ENCODE data around the gene TRPC4. TPM values are rescaled to one million over a fixed set of nuclear protein-coding genes. Genes with fewer than 3 reads are reported as not detected.
A peak's percentile ranks its signal among the peaks of the same experiment; 100 is the strongest.

TRPC4 gene
- total and polyA plus RNA-seq, 2 donors (not counting 1 experiment from before 2014, with no cell fraction given): 1.7 to 30.7 TPM

- Histone ChIP-seq H3K4me1 (ENCODE audit: control insufficient read depth, extremely low read depth, insufficient read depth, low read length) (peaks cover 3% of the 10 kb centered on the region), H3K4me3 (replicated peaks in 1 of 4; ENCODE audit: control extremely low read depth in 1 of 4, insufficient read depth in 1 of 4, low read depth in 3 of 4, low read length in 4 of 4) (no peak overlapping the region), H3K36me3 (ENCODE audit: control insufficient read depth, insufficient read depth, low read length) (no peaks in the 10 kb centered on the region), H3K27ac (ENCODE audit: insufficient read depth, low read length) (no peak overlapping the region), H3K4me2 (ENCODE audit: extremely low read depth, insufficient read depth, low read length) (no peak overlapping the region), H3K9ac (ENCODE audit: insufficient read depth, low read length) (no peak overlapping the region), H3K79me2 (ENCODE audit: control insufficient read depth, insufficient read depth, low read length) (no peaks in the 10 kb centered on the region), H2AFZ (ENCODE audit: low read length) (no peak overlapping the region), H4K20me1 (ENCODE audit: control insufficient read depth, extremely low read depth, insufficient read depth, low read length) (no peaks in the 10 kb centered on the region), H3K9me3 (ENCODE audit: control insufficient read depth, insufficient read depth, low read depth, low read length) (no peaks in the 10 kb centered on the region), H3K27me3 (ENCODE audit: control insufficient read depth, insufficient read depth, low read length) (no peaks in the 10 kb centered on the region)
- DNase-seq (ENCODE audit: low read depth in 2 of 2): no peak
- TF ChIP-seq EZH2 (IDR thresholded peaks at IDR 0.05; ENCODE audit: low read length, missing control alignments) (no peak), CTCF (conservative IDR thresholded peaks at IDR 0.05 in 1 of 2, IDR thresholded peaks at IDR 0.05 in 1 of 2; ENCODE audit: low read depth in 1 of 2, low read length in 2 of 2) (no peak)
Observed at GRCh38 chr13:37667702-37668101, 201.9 kb downstream of the TRPC4 start.

- Histone ChIP-seq H3K27me3 (ENCODE audit: control insufficient read depth, insufficient read depth, low read length) (no peaks in the 10 kb centered on the region), H3K4me1 (ENCODE audit: control insufficient read depth, extremely low read depth, insufficient read depth, low read length) (peaks cover 3% of the 10 kb centered on the region), H3K4me2 (ENCODE audit: extremely low read depth, insufficient read depth, low read length) (no peak overlapping the region), H3K9ac (ENCODE audit: insufficient read depth, low read length) (no peak overlapping the region), H4K20me1 (ENCODE audit: control insufficient read depth, extremely low read depth, insufficient read depth, low read length) (no peaks in the 10 kb centered on the region), H3K9me3 (ENCODE audit: control insufficient read depth, insufficient read depth, low read depth, low read length) (no peaks in the 10 kb centered on the region), H2AFZ (ENCODE audit: low read length) (peak overlapping the region; percentile 21), H3K36me3 (ENCODE audit: control insufficient read depth, insufficient read depth, low read length) (no peaks in the 10 kb centered on the region), H3K27ac (ENCODE audit: insufficient read depth, low read length) (no peak overlapping the region), H3K79me2 (ENCODE audit: control insufficient read depth, insufficient read depth, low read length) (no peaks in the 10 kb centered on the region), H3K4me3 (replicated peaks in 1 of 4; ENCODE audit: control extremely low read depth in 1 of 4, insufficient read depth in 1 of 4, low read depth in 3 of 4, low read length in 4 of 4) (no peak overlapping the region)
- TF ChIP-seq EZH2 (IDR thresholded peaks at IDR 0.05; ENCODE audit: low read length, missing control alignments) (no peak), CTCF (conservative IDR thresholded peaks at IDR 0.05 in 1 of 2, IDR thresholded peaks at IDR 0.05 in 1 of 2; ENCODE audit: low read depth in 1 of 2, low read length in 2 of 2) (no peak)
- no peak for DNase-seq (ENCODE audit: low read depth in 2 of 2)
Observed at GRCh38 chr13:37666036-37666435, 203.5 kb downstream of the TRPC4 start.

- no peak overlapping the region for H3K9ac ChIP-seq (ENCODE audit: insufficient read depth, low read length)
- H3K36me3 ChIP-seq (ENCODE audit: control insufficient read depth, insufficient read depth, low read length): no peaks in the 10 kb centered on the region
- no peaks in the 10 kb centered on the region for H3K27me3 ChIP-seq (ENCODE audit: control insufficient read depth, insufficient read depth, low read length)
- H3K27ac ChIP-seq (ENCODE audit: insufficient read depth, low read length): no peak overlapping the region
- H3K4me2 ChIP-seq (ENCODE audit: extremely low read depth, insufficient read depth, low read length): no peak overlapping the region
- H3K79me2 ChIP-seq (ENCODE audit: control insufficient read depth, insufficient read depth, low read length): no peaks in the 10 kb centered on the region
- H3K4me1 ChIP-seq (ENCODE audit: control insufficient read depth, extremely low read depth, insufficient read depth, low read length): peaks cover 3% of the 10 kb centered on the region
- H4K20me1 ChIP-seq (ENCODE audit: control insufficient read depth, extremely low read depth, insufficient read depth, low read length): no peaks in the 10 kb centered on the region
- DNase-seq (ENCODE audit: low read depth in 2 of 2): no peak
- no peak overlapping the region for H3K4me3 ChIP-seq (replicated peaks in 1 of 4; ENCODE audit: control extremely low read depth in 1 of 4, insufficient read depth in 1 of 4, low read depth in 3 of 4, low read length in 4 of 4)
- H3K9me3 ChIP-seq (ENCODE audit: control insufficient read depth, insufficient read depth, low read depth, low read length): no peaks in the 10 kb centered on the region
- H2AFZ ChIP-seq (ENCODE audit: low read length): no peak overlapping the region
- TF ChIP-seq CTCF (conservative IDR thresholded peaks at IDR 0.05 in 1 of 2, IDR thresholded peaks at IDR 0.05 in 1 of 2; ENCODE audit: low read depth in 1 of 2, low read length in 2 of 2) (no peak), EZH2 (IDR thresholded peaks at IDR 0.05; ENCODE audit: low read length, missing control alignments) (no peak)
Observed at GRCh38 chr13:37665420-37665819, 204.2 kb downstream of the TRPC4 start.

Data from fibroblast of lung (primary cell).